ENCODE data around the gene ALDH16A1. TPM values are rescaled to one million over a fixed set of nuclear protein-coding genes. Genes with fewer than 3 reads are reported as not detected.

The ALDH16A1 gene
- total and polyA plus RNA-seq, 2 of the 8 experiments (the other 6 are each of a cell fraction or from before 2014, with no cell fraction given) = 30.5 to 34.3 TPM

- TF ChIP-seq SP2 (IDR thresholded peaks at IDR 0.05; ENCODE audit: low read length) (no peak), SAP30 (IDR thresholded peaks at IDR 0.05; ENCODE audit: insufficient read depth, insufficient replicate concordance, low read length) (no peak), FOSL1 (IDR thresholded peaks at IDR 0.05; ENCODE audit: insufficient read depth, low read depth, low read length) (no peak)
These were observed 62.7 kb downstream of the ALDH16A1 start (continued) for GRCh38 chr19:49515767-49516166.

All from H1 (cell line).